ENCODE measurements around the gene RBP5.

RBP5 gene

GRCh38 chr12:7144414-7145120 is 15.9 kb upstream of the RBP5 start:
- no peak for DNase-seq

- DNase-seq: no peak
These were observed 14.9 kb upstream of the RBP5 start for GRCh38 chr12:7143564-7143963.

GRCh38 chr12:7142809-7143465 is 14.2 kb upstream of the RBP5 start:
- DNase-seq: no peak

- DNase-seq: peak; percentile 53
These were observed 13.5 kb upstream of the RBP5 start for GRCh38 chr12:7142056-7142644.

GRCh38 chr12:7141351-7142005 is 12.8 kb upstream of the RBP5 start:
- no peak for DNase-seq

- no peak for DNase-seq
These were observed 10.5 kb upstream of the RBP5 start for GRCh38 chr12:7139200-7139599.

GRCh38 chr12:7137908-7138307 is 9.2 kb upstream of the RBP5 start:
- DNase-seq: no peak

GRCh38 chr12:7136676-7137075 is 8.0 kb upstream of the RBP5 start:
- DNase-seq: no peak

- DNase-seq: no peak
These were observed 7.4 kb upstream of the RBP5 start for GRCh38 chr12:7136071-7136470.

GRCh38 chr12:7134396-7135166 is 5.9 kb upstream of the RBP5 start:
- no peak for DNase-seq

GRCh38 chr12:7131502-7131866 is 2.8 kb upstream of the RBP5 start:
- no peak for DNase-seq

GRCh38 chr12:7130701-7131501 is 2.2 kb upstream of the RBP5 start:
- DNase-seq: no peak

- DNase-seq: peak; percentile 56
These were observed 1.4 kb upstream of the RBP5 start, which contains the start of gene CLSTN3 for GRCh38 chr12:7129872-7130691. TSS of gene CLSTN3 (plus strand) at chr12:7130371. CDS start at chr12:7130649, 278 bp downstream.

GRCh38 chr12:7129287-7129871 is 690 bp upstream of the RBP5 start:
- no peak for DNase-seq

- DNase-seq: no peak
These were observed 618 bp downstream of the RBP5 start for GRCh38 chr12:7127916-7128626.

GRCh38 chr12:7125632-7126227 is 3.0 kb downstream of the RBP5 start:
- no peak for DNase-seq

GRCh38 chr12:7123806-7124522 is 4.7 kb downstream of the RBP5 start:
- no peak for DNase-seq

- no peak for DNase-seq
These were observed 5.6 kb downstream of the RBP5 start for GRCh38 chr12:7122811-7123769.
